ENCODE data around the gene TMEM170B. TPM values are rescaled to one million over a fixed set of nuclear protein-coding genes. Genes with fewer than 3 reads are reported as not detected.
A peak's percentile ranks its signal among the peaks of the same experiment; 100 is the strongest.

Gene TMEM170B
- total RNA-seq, 4 donors from 2014 or later, result 5.5 to 22.0 (median 12.3) TPM

- Histone ChIP-seq H3K27me3 (peaks cover 0 to 10% (median 3%) of the 10 kb centered on the region in 3 donors), H3K9me3 (no peaks in the 10 kb centered on the region), H3K36me3 (no peaks in the 10 kb centered on the region), H3K4me3 (no peak overlapping the region), H3K4me1 (peaks cover 27 to 39% of the 10 kb centered on the region in 2 donors), H3K27ac (peak overlapping the region; percentile 24 to 69 (median 37))
- no peak for TF ChIP-seq POLR2A (IDR thresholded peaks at IDR 0.05)
- TF ChIP-seq, protein P1, sequence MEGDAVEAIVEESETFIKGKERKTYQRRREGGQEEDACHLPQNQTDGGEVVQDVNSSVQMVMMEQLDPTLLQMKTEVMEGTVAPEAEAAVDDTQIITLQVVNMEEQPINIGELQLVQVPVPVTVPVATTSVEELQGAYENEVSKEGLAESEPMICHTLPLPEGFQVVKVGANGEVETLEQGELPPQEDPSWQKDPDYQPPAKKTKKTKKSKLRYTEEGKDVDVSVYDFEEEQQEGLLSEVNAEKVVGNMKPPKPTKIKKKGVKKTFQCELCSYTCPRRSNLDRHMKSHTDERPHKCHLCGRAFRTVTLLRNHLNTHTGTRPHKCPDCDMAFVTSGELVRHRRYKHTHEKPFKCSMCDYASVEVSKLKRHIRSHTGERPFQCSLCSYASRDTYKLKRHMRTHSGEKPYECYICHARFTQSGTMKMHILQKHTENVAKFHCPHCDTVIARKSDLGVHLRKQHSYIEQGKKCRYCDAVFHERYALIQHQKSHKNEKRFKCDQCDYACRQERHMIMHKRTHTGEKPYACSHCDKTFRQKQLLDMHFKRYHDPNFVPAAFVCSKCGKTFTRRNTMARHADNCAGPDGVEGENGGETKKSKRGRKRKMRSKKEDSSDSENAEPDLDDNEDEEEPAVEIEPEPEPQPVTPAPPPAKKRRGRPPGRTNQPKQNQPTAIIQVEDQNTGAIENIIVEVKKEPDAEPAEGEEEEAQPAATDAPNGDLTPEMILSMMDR (IDR thresholded peaks at IDR 0.05 in 4 of 5, conservative IDR thresholded peaks at IDR 0.05 in 1 of 5), result no peak
- in situ Hi-C loops (cut with MboI; ENCODE audit: low sequenced_read_pairs in 4 of 4) (no loop called here), intact Hi-C loops (cut with DNase I; ENCODE audit: low total_unique reads) (no loop called here)
- DNase-seq (no peak), ATAC-seq (no peak)
Measured at GRCh38 chr6:11605507-11605905, 68.0 kb downstream of the TMEM170B start.

DNA sequence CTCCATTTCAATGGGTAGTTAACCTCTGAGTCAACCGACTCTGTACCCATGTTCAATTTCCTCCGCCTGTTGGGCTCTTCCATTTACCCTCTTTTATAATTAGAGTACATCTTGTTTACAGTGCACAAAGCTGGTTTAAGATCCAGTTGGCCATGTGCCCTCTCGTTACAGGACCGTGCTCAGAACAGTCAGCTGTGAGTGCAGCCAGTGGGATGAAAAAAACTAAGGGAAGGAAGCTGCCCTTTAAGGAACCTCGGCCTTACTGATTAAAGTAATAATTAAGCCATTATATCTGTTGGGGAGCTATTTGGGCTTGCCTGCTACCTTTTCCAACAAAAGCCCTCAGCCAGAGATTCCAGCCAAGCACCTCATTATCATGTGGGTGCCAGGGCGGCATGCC, 68.8 kb downstream of the TMEM170B start:
- in situ Hi-C loops (cut with MboI; ENCODE audit: low sequenced_read_pairs in 4 of 4), result no loop called here
- Histone ChIP-seq H3K4me1 (peaks cover 27 to 39% of the 10 kb centered on the region in 2 donors), H3K9me3 (no peaks in the 10 kb centered on the region), H3K4me3 (no peak overlapping the region), H3K27ac (peak overlapping the region in 3 of 4 donors; percentile 24 to 69 (median 25)), H3K27me3 (peaks cover 0 to 10% (median 3%) of the 10 kb centered on the region in 3 donors), H3K36me3 (no peaks in the 10 kb centered on the region)
- DNase-seq (no peak), ATAC-seq (peak in 1 of 2 donors; percentile 15)
- TF ChIP-seq, protein P1 (IDR thresholded peaks at IDR 0.05 in 4 of 5, conservative IDR thresholded peaks at IDR 0.05 in 1 of 5), result no peak
- TF ChIP-seq POLR2A (IDR thresholded peaks at IDR 0.05), result no peak
- intact Hi-C loops (cut with DNase I; ENCODE audit: low total_unique reads), result no loop called here

GRCh38 chr6:11607383-11607782, 69.8 kb downstream of the TMEM170B start:
- H3K4me3 ChIP-seq, result peak overlapping the region in 1 of 4 donors; percentile 15
- peaks cover 27 to 39% of the 10 kb centered on the region in 2 donors for H3K4me1 ChIP-seq
- H3K9me3 ChIP-seq, result no peaks in the 10 kb centered on the region
- intact Hi-C loops (cut with DNase I; ENCODE audit: low total_unique reads), result no loop called here
- peak overlapping the region in 2 of 4 donors; percentile 18 to 25 for H3K27ac ChIP-seq
- peaks cover 0 to 10% (median 3%) of the 10 kb centered on the region in 3 donors for H3K27me3 ChIP-seq
- DNase-seq, result peak in 1 of 2 donors; percentile 28
- in situ Hi-C loops (cut with MboI; ENCODE audit: low sequenced_read_pairs in 4 of 4), result no loop called here
- no peaks in the 10 kb centered on the region for H3K36me3 ChIP-seq
- TF ChIP-seq, protein P1 (IDR thresholded peaks at IDR 0.05 in 4 of 5, conservative IDR thresholded peaks at IDR 0.05 in 1 of 5), result no peak
- TF ChIP-seq POLR2A (IDR thresholded peaks at IDR 0.05), result no peak
- ATAC-seq, result peak in 1 of 2 donors; percentile 43

- ATAC-seq, result no peak
- no peak for DNase-seq
- Histone ChIP-seq H3K27me3 (peaks cover 0 to 8% (median 3%) of the 10 kb centered on the region in 3 donors), H3K9me3 (no peaks in the 10 kb centered on the region), H3K4me1 (peaks cover 27 to 43% of the 10 kb centered on the region in 2 donors), H3K4me3 (no peak overlapping the region), H3K27ac (peak overlapping the region; percentile 40 to 70 (median 60)), H3K36me3 (no peaks in the 10 kb centered on the region)
- intact Hi-C loops (cut with DNase I; ENCODE audit: low total_unique reads) (no loop called here), in situ Hi-C loops (cut with MboI; ENCODE audit: low sequenced_read_pairs in 4 of 4) (no loop called here)
- TF ChIP-seq POLR2A (IDR thresholded peaks at IDR 0.05), result no peak
- TF ChIP-seq, protein P1 (IDR thresholded peaks at IDR 0.05 in 4 of 5, conservative IDR thresholded peaks at IDR 0.05 in 1 of 5), result no peak
Measured at GRCh38 chr6:11608600-11609323, 71.2 kb downstream of the TMEM170B start.

All from gastrocnemius medialis (tissue), 4 donors.